GDM1 (cell line): ENCODE results near the gene MICAL2.

Experiments used
- DNase-seq: peaks from one replicate; lab custom pipeline; 2025; lab: John Stamatoyannopoulos, UW

Gene MICAL2

GRCh38 chr11:12271826-12272366 lies 161.5 kb downstream of the MICAL2 start:
- DNase-seq = no peak

- no peak for DNase-seq
These were observed 162.6 kb downstream of the MICAL2 start for GRCh38 chr11:12272821-12273617.

DNA sequence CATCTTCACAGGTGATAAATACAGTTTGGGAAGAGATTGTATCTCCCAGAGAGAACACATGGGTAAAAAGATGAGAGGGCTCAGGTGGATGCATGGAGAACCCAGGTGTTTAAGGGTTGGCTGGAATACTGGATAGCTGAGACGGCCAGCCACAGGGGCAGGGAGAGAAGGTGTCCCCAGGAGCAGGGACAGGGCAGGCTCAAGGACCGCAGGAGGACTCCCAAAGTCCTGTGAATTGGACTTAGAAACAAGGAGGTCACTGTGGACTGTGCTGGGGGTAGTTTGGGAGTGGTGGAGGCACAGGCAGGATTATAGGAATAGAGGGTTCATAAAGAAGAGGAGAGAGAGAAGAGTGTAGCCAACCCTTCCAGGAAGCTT lies 163.2 kb downstream of the MICAL2 start:
- no peak for DNase-seq

- DNase-seq = no peak
These were observed 163.7 kb downstream of the MICAL2 start for GRCh38 chr11:12274056-12274455.

DNA sequence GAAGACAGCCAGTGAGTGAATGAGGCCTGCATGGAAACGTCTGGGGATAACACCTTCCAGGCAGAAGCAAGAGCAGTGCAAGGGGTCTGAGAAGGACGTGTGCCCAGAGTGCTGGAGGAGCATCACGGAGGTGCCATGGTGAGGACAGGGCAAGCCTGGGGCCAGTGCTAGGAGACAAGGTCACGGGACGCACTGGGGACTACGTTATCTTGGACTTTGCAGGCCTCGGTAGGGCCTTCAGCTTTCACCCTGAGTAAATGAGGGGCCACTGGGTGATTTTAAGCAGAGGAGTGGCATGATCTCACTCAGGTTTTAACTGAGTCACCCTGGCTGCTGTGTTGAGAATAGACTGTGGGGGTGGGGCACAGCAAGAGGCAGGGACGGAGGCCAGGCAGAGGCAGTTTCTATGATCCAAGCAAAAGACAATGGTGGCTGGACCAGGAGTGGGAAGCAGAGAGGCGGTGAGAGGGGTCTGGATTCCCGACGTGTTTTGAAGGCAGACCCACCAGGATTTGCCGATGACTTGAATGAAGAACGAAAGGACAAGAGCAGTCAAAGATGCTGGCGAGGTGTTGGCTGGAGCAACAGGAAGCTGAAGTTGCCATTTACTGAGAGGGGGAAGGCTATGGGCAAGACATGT lies 164.3 kb downstream of the MICAL2 start:
- no peak for DNase-seq

DNA sequence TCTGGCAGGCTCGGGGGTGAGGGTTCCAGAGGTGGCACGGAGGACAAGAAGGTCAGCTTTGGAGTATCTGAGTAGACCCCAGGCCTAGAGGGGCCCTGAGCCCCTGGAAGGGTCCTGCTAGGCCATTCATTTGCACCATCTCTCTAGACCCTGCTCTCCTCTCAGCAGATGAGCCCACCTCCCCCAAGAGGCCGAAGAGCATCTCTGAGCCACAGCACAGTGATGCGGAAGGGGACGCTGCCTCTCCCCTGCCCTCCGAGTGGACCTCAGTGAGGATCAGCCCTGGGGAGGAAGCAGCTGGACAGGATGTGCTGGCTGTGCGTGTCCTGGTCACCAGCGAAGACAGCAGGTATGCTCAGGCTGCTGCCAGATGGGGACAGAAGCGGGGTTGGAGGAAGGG lies 165.4 kb downstream of the MICAL2 start:
- no peak for DNase-seq

DNA sequence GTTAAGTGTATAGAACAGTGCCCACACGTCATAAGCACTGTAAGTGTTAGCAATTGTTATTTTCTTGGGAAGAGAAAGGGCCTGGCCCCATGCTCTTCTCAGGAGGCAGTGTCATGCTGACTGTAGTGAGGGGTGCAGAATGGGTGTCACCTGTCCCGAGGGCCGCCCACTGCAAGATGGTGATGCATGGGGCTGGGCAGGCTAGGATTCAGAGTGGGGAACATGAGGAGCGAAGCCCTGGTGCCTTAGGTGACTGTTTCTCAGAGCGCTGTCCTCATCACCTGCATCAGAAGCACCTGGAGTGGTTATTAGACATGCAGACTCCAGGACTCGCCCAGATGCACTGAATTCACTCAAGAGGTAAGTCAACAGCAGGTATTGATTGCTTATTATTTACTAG lies 166.0 kb downstream of the MICAL2 start:
- no peak for DNase-seq

GRCh38 chr11:12276831-12277475 lies 166.6 kb downstream of the MICAL2 start:
- no peak for DNase-seq

GRCh38 chr11:12278766-12279671 lies 168.6 kb downstream of the MICAL2 start:
- no peak for DNase-seq

GRCh38 chr11:12279672-12280108 lies 169.3 kb downstream of the MICAL2 start:
- no peak for DNase-seq

DNA sequence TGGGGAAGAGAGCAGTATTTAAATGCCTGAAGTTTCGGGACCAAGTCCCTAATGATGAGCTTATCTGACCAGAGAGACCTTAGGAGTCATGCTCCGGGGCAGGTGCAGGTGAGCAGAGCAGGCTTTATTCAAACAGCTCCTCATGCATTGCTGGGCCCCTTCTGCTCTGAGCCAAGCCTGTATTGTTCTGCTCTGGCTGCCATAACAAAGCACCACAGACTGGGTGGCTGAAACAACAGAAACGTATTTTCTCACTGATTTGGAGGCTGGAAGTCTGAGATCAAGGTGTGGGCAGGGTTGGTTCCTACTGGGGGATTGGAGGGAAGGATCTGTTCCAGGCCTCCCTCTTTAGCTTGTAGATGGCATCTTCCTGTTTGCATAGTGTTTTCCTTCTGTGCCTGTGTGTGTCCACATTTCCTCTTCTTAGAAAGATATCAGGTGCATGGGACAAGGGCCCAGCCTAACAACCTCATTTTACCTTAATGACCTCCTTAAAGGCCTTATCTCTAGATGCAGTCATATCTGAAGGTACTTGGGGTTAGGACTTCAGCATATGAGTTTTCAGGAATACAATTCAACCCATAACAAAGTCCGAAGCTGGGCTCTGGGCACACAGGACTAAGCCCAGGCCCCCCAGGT lies 169.9 kb downstream of the MICAL2 start:
- no peak for DNase-seq

DNA sequence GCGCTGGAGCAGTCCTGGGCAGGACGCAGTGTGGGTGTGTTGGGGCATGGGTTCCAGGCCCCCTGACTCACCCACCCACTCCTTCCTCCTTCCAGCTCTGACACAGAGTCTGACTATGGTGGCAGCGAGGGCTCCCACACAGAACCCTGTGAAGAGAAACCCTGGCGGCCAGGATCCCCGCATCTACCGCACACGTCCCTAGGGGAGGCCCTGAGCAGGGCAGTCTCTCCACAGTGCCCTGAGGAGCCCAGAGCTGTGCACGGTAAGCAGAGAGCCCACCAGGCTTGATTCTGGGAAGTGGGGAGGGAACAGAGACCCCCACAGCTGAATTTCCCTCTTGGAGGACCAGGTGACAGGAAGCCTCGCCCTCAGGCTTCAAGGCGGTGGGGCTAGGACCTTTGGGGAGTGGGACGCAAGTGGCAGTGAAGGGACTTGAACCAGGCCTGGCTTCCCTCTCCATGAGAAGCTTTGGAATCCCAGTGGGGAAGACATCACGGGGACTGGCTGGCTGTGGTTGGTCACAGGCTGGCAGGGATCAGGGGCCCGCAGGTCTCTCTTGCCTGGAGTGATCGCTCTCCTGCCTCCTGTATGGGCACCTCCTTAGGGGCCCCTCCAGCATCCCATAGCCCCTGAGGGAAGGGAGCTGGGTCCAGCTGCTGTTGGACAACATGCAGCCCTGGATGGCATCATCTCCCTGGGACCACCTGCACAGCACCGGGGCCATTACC lies 170.6 kb downstream of the MICAL2 start:
- no peak for DNase-seq

DNA sequence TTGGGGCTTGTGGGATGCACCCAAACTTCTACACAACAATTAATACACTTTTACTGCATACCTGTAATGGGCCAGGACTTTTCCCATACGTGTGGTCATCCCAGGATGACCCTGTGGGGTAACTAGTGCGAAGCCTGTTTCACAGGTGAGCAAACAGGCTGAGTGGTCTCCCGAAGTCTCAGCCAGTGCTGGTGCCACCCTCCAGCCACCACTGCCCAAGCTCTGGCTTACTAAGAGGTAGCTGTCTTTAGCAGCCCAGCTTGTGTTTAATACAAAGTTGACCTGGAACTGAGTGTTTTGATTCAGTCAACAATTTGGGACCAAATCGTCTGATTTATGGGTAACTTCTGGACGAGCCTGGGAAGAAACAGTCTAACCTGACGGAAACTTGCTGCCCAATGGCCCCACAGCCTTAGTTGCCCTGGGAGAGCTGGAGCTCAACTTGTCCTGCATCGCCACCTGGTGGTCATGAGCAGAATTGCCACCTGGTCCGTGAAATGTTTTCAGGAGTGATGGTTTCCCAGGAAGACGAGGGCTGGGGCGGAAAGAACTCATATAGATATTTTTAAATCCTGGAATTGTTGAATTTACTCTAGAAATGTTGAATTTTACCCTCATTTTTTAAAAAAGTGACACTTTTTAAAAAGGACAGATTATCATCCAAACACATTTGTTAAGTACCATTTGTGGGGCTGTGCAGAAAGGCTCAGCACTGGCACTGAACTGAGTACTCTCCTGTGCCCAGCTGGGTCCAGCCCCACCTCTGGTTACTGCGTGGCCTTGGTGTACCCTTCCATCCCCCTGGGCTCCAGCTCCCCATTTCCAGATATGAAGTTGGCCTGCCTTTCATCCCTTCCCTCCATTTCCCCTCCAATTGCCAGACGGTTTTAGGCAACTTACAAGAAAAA lies 171.4 kb downstream of the MICAL2 start:
- DNase-seq = peak; percentile 43

- DNase-seq = no peak
These were observed 172.3 kb downstream of the MICAL2 start for GRCh38 chr11:12282676-12283075.

GRCh38 chr11:12284316-12285050 lies 174.1 kb downstream of the MICAL2 start:
- no peak for DNase-seq

- no peak for DNase-seq
These were observed 174.7 kb downstream of the MICAL2 start for GRCh38 chr11:12285106-12285505.

DNA sequence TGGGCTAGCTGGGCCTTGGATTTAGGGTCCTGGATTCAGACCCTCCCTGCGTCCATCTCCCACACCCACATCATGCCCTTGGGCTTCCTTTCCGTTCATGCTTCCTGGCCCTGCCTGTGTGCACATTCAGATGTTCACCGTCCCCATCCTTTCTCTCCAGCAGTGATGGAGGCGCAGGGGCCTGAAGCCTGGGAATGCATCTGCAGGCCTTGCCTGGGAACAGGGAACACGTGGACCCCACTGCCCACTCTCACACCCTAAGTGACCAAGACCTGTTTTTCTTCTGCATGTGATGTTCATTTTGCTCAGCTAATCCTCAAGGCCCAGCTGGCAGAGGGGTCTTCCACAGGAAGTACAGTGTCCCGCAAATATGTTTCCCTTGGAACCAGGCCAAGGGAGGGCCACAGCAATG lies 175.4 kb downstream of the MICAL2 start:
- DNase-seq = no peak

- DNase-seq = no peak
These were observed 176.2 kb downstream of the MICAL2 start for GRCh38 chr11:12286606-12287005.

- DNase-seq = no peak
These were observed 176.6 kb downstream of the MICAL2 start for GRCh38 chr11:12287009-12287373.
